Hepatocyte (in vitro differentiated cells): ENCODE data around the gene ASTN2.

Experiments used
- CTCF ChIP-seq: fragments of 200-600 bp; sonication (generic); IDR thresholded peaks from 2 replicates; pipeline ENCODE4 v1.5.1; 2016; ENCODE audit warnings: antibody characterized with exemption, mild to moderate bottlenecking; ENCODE audit not compliant: poor library complexity
- EZH2 ChIP-seq: fragments of 200-600 bp; sonication (generic); IDR thresholded peaks from 2 replicates; pipeline ENCODE4 v1.6.1; 2016; ENCODE audit warnings: antibody characterized with exemption, mild to moderate bottlenecking, borderline replicate concordance
- EZH2phosphoT487 ChIP-seq: fragments of 200-600 bp; sonication (generic); IDR thresholded peaks from one replicate; pipeline ENCODE4 v1.6.1; 2018; ENCODE audit warnings: antibody characterized with exemption, mild to moderate bottlenecking, low read depth, moderate library complexity; ENCODE audit not compliant: unreplicated experiment, severe bottlenecking

DNA sequence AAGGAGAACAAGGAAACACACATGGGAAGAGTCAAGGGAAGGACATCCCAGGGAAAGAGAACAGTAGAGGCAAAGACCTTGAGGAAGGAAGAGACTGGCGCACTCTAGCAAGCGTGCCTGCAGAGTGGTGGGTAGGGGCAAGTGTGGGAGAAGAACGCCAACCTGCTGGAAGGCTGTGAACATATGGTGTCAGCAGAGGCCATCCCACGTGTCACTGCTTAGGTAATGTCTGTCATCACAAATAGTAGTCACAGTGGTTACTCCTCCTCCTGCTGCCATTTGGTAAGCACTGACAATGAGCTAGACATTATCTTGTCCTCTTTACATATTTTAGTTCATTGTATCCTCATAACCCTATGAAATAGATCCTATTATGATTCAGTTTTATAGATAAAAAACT lies 934.2 kb downstream of the ASTN2 start:
- no peak for TF ChIP-seq CTCF
- TF ChIP-seq EZH2 = no peak
- no peak for TF ChIP-seq EZH2phosphoT487
